ENCODE data around the gene FPGS.

DNA sequence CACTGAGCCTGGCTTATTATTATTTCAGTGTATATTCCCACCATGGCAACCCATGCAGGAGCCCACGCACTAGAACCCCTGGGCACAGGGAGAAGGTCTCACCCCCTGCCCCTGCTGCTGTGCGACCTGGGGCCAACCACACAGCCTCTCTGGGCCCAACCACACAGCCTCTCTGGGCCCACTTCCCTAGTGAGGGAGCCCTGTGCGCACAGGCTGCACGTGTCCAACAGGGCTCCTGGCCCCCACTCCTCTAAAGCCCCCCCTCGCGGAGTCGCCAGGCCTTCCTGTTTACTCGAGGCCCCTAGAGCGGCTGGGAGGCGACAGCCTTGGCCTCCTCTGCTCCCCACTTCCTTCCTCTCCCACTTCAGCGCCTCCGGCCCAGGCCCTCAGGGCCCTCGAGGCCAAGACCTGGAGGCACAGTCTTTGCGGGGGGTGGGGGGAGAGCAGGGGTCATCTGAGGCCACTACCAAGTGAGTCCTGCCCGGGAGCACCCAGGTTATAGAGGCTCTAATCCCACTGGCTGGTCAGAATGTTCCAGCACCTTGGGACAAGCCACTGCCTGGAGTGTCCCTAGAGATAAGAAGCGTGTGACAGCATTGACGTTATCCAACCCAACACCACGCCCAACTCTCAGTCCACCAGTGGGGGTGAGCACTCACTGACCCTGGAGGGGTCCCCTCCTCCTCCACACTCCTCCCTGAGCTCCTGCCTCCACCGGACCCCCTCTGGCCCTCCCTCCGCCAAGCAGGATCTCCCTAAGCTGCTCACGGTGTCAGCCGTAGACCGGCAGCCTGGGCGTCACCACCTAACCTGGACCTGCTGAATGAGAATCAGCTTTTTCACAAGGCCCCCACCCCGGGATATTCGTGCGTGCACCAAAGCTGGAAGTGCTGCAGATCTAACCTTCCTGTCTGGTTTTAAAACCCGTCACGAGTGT is 59.7 kb downstream of the FPGS start:
- TF ChIP-seq POLR2A (IDR thresholded peaks at IDR 0.05) = no peak
- TF ChIP-seq, protein P1, sequence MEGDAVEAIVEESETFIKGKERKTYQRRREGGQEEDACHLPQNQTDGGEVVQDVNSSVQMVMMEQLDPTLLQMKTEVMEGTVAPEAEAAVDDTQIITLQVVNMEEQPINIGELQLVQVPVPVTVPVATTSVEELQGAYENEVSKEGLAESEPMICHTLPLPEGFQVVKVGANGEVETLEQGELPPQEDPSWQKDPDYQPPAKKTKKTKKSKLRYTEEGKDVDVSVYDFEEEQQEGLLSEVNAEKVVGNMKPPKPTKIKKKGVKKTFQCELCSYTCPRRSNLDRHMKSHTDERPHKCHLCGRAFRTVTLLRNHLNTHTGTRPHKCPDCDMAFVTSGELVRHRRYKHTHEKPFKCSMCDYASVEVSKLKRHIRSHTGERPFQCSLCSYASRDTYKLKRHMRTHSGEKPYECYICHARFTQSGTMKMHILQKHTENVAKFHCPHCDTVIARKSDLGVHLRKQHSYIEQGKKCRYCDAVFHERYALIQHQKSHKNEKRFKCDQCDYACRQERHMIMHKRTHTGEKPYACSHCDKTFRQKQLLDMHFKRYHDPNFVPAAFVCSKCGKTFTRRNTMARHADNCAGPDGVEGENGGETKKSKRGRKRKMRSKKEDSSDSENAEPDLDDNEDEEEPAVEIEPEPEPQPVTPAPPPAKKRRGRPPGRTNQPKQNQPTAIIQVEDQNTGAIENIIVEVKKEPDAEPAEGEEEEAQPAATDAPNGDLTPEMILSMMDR (IDR thresholded peaks at IDR 0.05) = no peak

Data from testis (tissue), 2 donors.